DLD1 (cell line): ENCODE results near the gene WDR41.
"Not testable (repeated sequence)": the region's sequence is repeated elsewhere in the genome, so short reads cannot be mapped to it uniquely, and the experiment has no call there.

Source experiments
- in situ Hi-C: cut with HindIII; loops from 2 replicates; pipeline ENCODE4 v1.10.0; 2017; ENCODE audit warnings: low sequenced_read_pairs

Gene WDR41

DNA sequence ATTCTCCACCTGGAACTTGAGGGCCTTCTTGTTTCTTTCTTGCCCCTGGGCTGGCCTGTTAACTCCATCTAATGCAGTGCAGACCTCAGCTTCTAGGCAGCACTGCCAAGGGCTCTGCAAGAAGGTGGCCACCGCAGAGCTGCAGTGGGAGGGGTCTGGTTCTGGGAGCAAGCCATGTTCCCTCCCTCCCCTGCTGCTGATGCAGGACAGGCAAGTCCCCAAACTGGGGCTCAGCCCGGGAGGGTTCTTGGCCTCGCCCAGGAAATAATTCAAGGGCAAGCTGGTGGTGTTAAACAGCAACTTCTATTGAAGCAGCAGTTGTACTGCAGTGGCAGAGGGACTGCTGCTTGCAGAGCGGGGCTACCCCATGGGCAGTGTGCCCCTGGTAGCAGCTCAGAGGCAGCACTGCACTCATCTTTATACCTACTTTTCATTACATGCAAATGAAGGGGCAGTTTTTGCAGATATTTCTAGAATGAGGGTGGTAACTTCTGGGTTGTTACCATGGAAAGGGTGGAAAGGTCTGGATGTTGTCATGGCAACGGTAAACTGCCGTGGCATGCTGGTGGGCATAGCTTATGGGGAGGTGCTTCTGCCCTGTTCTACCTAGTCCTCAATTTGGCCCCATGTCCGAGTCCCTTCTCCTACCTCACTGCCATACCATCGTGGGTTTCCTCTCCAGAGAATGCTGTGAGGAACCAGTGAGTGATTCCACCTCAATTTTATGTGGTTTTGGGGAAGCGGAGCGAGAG lies 82.1 kb downstream of the WDR41 start:
- in situ Hi-C loops = no loop called here

DNA sequence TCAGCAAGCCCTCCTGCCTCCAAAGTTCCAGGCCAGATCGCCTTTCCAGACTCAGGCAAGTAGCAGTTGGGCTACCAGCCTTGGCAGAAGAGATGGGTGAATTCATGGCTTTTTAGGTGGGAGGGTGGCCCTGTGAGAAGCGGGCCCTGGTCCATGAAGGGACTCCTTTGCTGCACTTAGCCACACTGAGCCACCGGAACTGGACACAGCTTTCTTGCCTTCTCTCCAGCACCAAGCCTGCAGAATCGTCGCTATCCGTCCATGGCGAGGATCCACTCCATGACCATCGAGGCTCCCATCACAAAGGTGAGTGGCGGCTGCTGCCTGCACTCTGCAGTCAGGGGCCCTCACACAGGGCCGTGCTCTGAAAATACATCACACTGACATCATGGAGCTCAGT lies 85.0 kb downstream of the WDR41 start:
- in situ Hi-C loops = no loop called here

DNA sequence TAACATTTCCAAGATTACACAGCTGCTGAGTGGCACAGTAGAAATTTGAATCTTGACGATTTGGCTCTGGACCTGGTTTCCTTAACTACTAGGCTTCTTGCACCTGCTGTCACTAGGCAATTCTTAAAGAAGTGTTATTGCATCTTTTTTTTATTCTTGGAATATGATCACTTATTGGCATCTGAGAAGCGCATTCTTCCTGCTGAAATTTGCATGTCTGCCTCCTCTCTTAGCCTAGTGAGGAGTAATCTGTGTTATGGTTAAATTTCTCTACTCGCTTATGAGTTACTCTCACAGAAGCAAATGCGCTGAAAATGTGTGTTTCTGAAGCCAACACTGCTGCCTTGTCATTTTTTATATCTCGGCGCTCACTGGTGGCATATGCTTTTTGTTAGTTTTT lies 89.3 kb downstream of the WDR41 start:
- in situ Hi-C loops = no loop called here

DNA sequence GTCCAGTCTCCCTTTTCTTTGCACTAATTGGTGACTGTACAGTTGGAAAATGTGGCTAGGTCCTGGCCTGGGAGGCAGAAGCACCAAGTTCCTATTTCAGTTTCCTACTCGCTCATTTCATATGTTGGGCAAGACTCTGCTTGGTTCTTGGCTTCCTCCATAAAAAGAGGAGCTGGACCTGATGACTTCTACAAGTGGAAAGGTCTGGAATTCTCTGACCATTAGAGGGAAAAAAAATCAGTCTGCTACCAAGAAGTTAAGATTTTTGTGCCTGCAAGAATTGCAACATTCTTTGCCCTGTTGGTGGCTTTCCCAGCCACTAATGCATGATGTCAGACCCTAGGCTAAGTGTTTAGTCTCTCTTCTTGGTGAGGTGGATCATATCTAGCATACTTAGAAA lies 91.5 kb downstream of the WDR41 start:
- in situ Hi-C loops = no loop called here

DNA sequence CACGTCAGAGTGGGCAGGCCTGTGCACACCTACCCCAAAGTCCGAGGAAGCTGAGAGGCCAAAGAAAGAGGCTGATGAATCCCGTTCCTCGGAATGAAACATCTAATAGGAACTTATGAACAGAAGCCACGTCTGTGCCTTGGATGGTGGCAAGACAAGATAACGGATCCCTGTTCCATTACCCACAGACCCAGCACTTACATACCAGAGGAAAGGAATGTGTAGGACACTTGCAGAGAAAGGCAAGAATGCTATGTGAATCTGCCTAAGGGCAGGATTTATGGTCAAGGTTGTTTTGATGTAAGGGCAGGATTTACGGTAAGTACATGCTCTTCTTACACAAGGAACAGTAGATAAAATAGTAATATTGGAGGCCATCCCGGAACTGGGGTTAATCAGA lies 93.2 kb downstream of the WDR41 start:
- in situ Hi-C loops = no loop called here

DNA sequence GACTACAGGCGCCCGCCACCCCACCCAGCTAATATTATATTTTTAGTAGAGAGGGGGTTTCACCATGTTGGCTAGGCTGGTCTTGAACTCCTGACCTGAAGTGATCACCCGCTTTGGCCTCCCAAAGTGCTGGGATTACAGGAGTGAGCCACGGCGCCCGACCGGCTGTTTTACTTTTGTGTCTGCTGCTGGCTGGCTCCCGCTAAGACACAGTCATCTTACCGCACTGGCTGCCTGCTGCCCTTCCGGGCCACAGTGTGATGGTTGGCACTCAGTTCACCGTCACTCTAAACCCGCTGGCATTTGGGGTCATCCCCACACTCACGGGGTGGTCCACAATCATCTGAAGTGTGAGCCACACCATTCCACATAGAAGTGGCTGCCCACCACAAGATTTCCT lies 93.7 kb downstream of the WDR41 start:
- in situ Hi-C loops = no loop called here

DNA sequence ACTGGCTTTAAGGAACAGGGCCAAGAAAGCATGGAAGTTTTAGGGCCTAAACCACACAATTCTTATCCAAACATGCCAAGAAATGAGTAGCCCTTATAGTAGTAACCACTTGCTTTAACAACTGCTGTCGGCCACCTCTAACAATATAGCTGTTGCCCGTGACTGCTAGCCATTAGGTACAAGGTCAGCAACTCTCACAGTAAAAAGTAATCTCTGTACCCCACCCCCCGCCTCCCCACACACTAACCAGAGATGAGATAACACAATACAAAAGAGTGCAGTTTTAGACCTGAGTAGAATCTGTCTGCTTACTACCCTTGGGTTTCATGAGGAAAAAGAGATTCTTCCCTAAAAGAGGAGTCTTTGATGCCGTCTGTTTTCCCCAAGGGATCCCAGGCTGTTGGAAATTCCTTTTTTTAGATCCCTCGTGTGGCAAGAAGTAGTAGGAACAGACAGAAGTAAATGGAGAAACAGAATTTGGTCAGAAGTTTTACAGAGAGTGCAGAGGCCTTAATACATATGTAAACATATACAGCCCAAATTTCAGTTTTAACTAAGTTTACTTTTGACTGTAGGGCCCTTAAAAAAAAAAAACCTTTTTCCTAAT lies 94.3 kb downstream of the WDR41 start:
- in situ Hi-C loops = no loop called here

DNA sequence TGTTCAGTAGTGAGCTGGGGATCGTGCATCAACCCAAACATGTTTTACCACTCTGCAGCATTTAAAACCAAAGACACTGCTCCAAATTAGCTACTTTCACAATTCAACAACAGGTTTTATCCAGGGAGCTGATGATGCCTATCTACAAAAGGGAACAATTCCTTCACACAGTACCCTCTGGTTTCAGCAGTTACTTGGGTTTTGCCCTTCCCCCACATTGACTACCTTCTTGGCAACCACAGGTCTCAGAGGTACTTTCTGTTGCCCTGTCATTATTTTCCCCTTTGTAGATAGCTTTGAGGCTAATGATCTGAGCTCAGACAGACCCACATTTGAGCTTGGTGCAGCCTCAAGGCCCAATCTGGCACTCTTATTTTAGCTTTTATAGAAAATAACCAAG lies 96.1 kb downstream of the WDR41 start:
- in situ Hi-C loops = no loop called here

DNA sequence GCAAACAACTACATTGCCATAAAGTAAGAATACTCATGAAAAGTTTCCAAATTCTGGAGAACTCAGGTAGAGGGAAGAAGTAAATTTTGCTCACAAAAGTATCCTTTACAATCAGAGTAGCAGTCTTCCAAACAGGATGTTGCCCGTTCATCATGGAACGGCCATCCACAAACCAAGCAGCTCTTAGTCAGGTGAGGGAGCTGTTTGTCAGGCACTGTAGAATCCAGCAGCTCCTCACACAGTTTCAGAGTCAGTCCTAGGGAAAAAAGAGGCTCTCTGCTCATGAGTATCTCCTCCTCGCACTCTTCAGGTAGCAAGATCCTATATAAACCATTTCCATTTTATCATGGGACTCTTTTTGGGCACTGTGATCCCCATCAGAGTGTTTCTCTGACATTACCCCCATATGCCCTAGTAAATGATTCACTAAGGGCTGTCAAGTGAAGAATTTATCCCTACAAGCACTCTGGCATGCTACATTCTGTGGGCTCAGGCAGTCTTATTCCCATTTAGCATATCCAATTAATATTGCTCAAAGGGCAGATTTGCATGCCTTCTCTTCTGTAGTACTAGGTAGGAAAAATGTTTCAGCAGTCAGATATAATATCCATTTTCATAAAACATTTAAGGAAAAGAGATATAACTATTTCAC lies 97.9 kb downstream of the WDR41 start:
- in situ Hi-C loops = no loop called here

DNA sequence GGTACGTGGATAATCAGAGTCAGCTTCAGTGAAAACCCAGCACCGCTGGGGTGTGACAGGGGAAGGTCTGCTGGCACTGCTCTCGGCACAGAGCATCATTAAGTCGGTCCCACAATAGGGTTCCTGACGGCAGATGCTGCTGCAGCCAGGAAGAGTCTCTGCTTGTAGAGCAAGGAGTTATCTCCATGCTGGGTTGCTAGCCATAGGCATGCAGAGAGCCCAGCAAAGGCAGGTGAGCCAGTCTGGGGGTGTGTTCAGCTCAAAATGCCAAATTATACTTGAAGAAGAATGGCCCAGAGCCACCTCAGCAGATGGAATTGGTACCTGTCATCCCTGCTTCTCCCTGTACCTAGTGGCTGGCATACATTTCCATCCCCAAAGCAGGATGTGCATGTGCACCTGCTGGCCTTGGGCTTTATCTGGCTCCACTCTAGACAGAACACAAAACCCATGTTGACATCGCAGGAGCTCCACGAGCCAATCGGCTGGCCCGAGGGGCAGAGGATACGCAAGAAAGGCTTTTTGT lies 100.8 kb downstream of the WDR41 start:
- in situ Hi-C loops = no loop called here

DNA sequence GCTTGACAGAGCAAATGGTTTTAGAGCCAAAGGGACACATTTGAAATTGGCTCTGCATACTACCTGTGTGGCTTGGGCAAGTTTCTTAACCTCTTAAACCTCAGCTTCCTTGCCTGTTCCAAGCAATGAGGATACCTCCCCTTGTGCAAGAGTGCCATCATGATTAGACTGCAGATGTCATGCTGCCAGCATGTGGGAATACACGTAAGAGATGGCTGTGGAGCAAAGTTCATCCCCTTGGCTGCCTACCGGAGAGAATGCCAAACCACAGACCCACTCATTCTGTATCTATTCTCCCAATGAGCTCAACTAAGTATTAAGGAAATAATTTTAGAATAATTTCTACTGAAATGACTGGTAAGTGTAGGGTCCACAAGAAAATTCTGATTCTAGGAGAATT lies 101.3 kb downstream of the WDR41 start:
- in situ Hi-C loops = no loop called here

DNA sequence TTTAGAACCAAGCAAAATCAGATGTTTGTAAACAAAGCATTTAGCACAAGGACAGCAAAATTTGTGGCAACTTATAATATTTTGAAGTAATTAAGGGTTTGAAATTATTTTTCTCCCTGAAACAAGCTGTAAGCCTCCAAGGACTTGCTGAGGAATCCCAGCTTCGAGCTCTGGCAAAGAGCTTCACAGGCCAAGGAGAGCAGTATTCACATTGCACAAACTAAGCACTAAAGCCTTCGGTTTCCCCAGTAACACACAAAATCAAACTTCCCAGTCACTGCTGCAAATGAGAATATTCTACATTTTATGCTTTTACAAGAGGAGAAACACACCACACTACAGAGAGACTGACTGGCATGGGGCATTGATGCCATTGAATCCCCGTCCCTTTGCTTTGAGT lies 101.9 kb downstream of the WDR41 start:
- in situ Hi-C loops = no loop called here

DNA sequence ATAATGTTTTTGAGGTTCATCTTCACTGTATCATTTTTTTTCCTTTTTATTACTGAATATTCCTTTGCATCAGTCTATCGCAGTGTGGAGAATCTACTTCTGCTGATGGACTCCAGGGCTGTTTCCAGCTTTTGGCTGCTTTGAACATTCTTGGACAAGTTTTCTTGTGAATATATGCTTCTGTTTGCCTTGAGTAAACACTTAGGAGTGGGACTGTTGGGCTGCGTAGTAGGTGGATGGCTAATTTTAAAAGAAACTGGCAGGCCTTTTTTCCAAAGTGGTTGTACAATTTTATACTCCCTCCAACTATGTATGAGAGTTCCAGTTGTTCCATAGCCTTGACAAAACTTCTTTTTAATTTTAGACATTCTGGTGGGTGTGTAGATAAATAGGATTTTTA lies 102.4 kb downstream of the WDR41 start:
- in situ Hi-C loops = no loop called here

DNA sequence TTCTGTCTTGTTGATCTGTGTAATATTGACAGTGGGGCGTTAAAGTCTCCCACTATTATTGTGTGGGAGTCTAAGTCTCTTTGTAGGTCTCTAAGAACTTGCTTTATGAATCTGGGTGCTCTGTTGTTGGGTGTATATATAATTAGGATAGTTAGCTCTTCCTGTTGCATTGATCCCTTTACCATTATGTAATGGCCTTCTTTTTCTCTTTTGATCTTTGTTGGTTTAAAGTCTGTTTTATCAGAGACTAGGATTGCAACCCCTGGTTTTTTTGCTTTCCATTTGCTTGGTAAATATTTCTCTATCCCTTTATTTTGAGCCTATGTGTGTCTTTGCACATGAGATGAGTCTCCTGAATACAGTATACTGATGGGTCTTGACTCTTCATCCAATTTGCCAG lies 105.8 kb downstream of the WDR41 start:
- in situ Hi-C loops = not testable (repeated sequence)

DNA sequence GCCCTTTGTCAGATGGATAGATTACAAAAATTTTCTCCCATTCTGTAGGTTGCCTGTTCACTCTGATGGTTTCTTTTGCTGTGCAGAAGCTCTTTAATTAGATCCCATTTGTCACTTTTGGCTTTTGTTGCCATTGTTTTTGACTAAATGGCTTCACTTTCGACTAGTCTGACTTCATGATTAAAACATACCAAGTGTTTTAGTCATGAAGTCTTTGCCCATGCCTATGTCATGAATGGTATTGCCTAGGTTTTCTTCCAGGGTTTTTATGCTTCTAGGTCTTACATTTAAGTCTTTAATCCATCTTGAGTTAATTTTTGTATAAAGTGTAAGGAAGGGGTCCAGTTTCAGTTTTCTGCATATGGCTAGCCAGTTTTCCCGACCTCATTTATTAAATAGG lies 108.8 kb downstream of the WDR41 start:
- in situ Hi-C loops = not testable (repeated sequence)
